Measurements from ENCODE around the gene PTX4. TPM values are rescaled to one million over a fixed set of nuclear protein-coding genes. Genes with fewer than 3 reads are reported as not detected.

The PTX4 gene, protein sequence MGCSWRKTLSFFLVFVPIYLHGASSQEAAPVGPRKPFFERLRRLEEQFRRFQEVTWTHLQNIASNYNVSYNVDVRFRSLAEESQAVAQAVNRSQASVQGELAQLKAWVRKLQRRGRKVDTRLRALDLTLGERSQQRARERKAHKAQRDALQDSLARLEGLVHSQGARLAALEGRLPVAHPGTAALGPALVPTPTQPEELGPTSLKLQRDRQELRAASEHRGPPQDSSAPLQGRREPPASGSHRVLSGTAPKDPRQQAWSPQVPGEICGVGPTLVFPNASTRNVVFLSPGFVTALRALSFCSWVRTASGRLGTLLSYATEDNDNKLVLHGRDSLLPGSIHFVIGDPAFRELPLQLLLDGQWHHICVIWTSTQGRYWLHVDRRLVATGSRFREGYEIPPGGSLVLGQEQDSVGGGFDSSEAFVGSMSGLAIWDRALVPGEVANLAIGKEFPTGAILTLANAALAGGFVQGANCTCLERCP
- total RNA-seq (ENCODE audit: insufficient read depth, low replicate concordance), result not detected

DNA sequence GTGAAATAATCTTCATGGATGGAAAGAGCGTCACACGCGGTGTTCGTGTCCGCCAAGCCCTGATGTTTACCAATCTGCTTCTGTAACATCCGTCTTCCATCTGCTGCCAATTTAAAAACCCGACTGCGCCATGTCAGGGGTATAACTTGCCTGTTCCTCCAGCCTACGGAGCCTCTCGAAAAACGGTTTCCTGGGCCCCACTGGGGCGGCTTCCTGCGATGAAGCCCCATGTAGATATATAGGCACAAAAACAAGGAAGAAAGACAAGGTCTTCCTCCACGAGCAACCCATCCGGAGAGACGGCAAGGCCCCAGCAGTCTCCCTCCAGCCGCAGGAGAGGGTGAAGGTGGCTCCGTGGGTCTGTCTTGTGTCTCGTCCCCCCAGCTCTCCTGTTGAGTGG, at the start of gene PTX4:
TSS of gene PTX4 (minus strand) at position 326 of the 400 bp plus-strand sequence. CDS start at position 291, 35 bp downstream.
- no peak for DNase-seq (ENCODE audit: low spot score)

DNA sequence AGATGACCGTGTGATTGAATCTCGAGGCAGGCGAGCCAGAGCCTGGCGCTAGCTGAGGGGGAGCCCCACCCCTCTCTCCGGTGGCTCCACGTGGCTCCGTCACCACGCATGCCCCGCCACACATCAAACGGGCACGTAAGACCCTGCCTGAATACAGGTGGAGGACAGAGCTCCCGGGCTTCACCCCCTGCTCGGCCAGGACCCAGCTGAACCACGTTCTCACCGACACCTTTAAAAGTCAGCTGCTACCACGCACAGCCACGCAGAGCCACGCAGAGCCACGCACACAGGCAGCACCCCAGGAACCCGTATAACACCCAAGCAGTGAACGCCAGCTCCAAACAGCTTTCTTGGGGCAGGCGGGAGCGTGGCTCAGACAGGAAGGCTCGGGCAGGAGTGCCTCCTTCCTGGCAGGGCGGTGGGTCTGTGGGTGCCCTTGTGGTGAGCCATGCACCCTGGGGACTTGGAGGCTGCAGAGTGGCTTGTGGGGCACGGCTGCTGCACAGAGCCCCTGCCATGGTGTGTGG, 49.1 kb upstream of the PTX4 start:
- DNase-seq (ENCODE audit: low spot score), result no peak

DNA sequence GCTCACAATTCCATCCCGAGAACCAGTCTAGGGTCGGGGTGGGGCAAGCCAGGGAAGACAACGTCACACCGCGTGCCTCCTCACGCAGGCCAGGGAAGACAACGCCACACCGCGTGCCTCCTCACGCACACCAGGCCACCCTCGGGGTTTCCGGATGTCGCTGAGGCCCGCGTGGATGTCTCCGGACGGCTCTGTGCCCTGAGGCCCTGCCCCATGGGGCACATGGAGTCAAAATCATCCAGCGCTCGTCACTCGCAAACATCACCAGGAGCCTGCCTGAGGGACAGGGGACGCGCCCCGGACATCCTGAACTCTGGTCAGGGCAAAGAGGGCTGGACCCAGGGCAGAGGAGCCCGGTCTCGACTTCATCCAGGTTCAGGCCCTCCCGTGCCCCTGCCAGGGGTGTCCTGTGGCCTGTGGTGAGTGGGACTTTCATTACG, 48.4 kb upstream of the PTX4 start:
- no peak for DNase-seq (ENCODE audit: low spot score)

DNA sequence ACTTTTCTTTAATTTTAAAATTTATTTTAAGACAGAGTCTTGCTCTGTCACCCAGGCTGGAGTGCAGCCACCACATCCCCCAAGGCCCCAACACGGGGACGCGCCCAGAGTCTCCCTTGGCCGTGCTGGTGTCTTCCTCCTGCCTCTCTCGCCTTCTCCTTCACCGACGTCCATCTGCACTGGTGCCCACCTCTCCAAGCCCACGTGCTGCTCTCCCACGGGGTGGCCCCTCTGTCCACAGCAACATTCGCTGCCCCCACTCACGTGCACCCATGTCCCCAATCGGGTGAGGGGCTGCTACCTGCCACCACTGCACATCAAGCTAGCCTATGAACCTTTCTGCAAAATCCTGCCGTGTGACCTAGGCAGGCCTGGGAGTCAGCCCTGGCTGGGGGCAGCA, 47.9 kb upstream of the PTX4 start:
- no peak for DNase-seq (ENCODE audit: low spot score)

DNA sequence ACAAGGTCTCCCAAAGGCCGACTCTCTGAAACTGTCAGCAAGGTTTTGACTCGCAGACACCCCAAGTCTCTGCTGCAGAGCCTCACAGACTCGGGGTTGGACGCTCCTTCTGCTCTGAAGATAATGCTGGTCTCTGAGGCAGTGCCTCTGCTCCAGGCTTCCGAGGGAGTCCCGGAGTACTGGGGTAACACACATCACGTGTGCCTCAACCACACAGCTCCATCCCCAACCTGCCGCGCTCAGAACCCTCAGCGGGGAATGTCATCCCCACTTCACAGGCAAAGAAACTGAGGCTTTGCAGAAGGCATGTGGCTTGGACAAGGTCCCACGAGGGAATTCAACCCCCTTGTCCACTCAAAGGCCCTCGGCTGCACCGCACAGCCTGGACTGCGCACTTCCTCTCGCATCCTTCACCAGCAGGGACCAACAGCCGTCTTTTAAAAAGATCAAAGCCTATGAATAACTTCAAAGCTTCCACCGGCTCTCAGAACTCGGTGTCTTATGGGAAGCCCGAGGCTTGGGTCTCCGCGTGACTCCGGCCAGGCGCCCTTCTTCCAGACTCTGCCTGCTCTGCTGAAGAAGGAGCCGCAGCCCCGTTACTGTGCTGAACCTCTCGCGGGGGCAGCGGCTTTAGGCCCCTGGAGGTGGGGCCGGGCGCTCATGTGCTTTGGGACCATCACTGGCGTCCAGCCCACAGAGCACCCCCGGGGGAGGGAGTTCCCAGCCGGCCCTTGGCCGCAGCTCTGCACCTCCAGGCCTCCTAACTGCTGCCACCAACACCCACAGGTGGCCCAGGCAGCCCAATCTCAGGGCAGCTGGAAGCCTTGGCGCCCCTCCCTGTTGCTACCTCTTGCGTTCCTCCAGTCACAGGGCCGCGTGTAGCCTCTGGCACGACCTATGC, 46.9 kb upstream of the PTX4 start:
- no peak for DNase-seq (ENCODE audit: low spot score)

DNA sequence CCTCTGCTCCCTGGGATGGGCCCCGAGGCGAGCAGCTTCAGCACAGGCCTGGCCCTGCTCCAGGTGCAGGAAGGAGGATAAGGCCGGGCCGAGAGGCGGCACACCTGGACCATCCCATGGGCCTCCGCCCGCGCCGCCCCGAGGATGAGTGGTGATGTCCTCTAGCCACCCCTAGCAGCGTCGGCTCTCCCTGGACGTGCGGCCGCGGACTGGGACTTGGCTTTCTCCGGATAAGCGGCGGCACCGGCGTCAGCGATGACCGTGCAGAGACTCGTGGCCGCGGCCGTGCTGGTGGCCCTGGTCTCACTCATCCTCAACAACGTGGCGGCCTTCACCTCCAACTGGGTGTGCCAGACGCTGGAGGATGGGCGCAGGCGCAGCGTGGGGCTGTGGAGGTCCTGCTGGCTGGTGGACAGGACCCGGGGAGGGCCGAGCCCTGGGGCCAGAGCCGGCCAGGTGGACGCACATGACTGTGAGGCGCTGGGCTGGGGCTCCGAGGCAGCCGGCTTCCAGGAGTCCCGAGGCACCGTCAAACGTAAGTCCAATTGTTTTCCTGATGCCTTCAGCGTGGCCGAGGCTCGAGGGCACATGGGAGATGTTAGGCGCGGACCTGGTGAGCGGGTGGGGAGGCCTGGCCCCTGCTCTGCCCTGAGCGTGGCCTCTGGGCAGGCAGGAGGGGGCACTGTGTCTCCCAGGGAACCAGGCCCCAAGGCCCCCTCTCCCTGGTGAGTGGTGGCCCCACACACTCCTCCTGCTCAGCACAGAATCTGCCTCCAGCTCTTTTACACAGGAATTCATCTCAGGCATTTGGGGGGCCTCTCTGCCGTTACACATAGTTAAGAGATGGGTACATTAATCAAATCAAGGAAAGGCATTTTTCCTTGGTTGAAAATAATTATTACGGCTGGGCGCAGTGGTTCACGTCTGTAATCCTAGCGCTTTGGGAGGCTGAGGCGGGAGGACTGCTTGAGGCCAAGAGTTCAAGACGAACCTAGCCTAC, 45.6 kb upstream of the PTX4 start:
- DNase-seq (ENCODE audit: low spot score), result peak; percentile 49

DNA sequence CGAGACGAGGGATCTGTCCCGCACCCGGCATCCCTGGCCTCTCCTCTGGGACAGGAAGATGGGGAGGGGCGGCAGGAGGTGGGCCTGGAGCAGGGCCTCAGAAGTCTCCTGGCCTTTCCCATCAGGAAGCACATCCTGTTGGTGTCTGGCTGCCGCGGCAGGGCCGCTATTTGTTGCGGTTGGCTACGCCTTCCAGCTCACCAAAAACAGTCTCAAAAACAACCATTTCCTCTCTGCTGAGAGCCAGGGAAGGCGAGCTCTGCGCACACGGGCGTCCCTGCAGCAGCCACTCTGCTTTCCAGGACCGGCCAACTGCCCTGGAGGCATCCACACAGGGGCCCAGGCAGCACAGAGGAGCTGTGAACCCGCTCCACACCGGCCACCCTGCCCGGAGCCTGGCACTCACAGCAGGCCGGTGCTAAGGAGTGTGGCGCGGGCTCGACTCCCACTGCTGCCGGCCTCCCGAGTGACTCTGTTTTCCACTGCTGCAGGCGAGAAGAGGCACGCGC, 44.8 kb upstream of the PTX4 start, which contains the start of gene TMEM204:
TSS of gene TMEM204 (plus strand) at position 224 of the 509 bp plus-strand sequence. CDS start 610 bp downstream, outside the sequence.
- DNase-seq (ENCODE audit: low spot score), result peak; percentile 74

DNA sequence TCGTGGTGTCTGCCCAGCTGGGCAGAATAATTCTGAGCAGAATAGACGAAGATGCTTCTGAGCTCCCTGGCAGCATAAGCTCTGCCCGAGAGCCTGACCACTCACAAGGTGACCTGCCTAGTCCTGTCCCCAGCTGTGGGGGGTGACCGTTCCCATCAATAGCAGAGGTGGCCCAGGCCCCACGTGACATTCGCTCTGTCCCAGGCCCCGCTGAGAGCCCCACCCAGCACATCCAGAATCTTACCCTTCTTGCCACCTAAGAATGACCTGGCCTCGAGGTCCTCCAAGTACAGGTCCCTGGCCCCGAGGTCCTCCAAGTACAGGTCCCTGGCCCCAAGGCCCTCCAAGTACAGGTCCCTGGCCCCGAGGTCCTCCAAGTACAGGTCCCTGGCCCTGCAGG, 44.0 kb upstream of the PTX4 start:
- no peak for DNase-seq (ENCODE audit: low spot score)

DNA sequence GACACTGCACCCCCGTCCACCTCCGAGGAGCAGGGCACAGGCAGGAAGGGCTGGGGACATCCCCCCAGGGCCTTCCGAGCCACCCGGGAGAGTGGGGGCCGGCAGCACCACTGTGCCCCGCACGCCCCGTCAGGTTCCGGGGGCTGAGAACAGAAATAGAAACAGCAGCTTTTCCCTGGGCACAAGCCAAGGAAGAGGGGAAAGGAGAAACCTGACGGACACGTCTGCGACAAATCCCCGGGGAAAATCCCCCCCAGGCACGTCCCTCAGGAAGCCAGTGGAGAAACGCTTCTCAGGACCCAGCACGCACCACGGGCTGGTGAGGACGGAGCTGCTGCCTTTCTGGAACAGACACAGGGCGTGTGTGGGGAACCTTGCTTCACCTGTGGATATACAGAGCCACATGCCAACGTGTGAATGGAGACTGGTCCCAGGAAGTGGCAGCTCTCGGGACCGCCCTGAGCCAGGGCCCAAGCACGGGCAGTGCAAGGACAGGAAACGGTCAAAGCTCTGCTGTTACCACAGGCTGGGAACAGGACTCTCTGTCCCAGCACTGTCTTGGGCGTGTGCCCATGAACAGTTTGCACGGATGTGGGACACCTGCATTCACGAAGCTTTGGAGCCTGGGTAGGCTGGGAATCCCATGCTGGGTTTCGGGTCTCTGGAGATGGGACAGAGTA, 43.5 kb upstream of the PTX4 start:
- no peak for DNase-seq (ENCODE audit: low spot score)

DNA sequence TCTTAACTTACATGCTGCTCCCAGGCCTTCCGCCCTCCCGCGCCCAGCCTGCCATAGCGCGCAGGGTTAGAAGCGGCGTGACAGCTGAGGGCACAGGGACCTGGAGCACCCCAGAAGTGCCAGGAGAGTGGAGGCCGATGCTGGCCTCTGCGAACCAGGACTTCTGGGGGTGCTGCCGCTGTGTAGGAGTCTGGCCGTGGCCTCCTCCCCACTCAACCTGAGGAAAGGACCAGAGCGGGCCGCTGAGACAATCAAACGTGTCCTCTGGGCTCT, 42.8 kb upstream of the PTX4 start:
- DNase-seq (ENCODE audit: low spot score), result no peak

DNA sequence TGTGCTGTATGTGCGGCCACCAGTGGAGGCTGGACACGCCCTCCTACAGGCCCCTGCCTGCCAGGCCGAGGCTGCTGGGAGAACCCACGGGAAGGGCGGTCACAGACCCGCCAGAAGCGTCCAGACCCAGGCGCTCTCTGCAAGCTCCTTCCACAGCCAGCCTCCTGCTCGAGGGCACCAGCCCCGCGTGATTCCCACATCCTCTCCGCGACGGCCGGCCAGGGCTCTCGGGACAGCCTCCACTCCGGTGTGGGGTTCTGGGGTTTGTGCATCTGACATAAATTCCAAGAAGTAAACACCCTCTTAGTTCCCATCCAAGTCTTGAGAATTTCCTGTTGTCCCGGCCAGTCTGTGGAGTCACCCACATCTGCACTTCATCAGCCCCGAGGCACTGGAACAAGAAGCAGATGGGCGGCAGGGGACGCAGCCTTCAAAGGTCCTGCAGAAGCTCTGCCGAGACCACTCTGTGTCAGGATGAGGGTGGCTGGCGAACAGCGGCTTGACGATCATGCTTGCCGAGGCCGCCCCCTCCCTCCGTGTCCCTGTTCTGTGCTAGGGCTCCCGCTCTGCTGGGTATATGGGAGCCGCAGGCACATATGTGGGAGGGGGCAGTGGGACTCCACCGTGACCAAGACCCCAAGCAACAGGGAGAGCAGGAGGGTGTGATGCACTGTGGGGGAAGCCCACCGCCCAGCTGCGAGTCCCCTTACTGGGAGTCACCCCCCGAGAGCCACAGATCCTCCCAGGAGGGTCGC, 42.3 kb upstream of the PTX4 start:
- DNase-seq (ENCODE audit: low spot score), result peak; percentile 89

DNA sequence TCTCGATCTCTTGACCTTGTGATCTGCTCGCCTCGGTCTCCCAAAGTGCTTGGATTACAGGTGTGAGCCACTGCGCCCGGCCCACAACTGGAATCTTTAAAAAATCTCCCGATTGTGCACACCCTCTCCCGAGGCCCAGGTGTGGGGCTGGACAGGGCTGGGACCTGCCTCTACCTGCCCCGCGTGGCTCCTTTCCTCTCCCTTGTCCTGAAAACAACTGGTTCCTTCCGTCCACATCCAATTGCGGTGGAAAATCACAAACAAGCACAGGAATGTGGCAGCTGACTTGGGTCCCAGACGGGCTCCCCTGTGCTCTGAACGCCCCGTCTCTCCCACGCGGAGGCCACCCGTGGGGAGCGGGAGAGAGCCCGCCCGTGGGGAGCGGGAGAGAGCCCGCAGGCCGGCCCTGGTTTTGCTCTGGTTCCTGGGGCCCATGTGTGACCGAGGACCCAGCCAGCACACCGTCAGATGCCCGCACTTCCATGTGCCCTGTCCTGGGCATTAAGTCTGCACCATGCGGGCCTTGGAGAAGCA, 41.7 kb upstream of the PTX4 start:
- DNase-seq (ENCODE audit: low spot score), result no peak

DNA sequence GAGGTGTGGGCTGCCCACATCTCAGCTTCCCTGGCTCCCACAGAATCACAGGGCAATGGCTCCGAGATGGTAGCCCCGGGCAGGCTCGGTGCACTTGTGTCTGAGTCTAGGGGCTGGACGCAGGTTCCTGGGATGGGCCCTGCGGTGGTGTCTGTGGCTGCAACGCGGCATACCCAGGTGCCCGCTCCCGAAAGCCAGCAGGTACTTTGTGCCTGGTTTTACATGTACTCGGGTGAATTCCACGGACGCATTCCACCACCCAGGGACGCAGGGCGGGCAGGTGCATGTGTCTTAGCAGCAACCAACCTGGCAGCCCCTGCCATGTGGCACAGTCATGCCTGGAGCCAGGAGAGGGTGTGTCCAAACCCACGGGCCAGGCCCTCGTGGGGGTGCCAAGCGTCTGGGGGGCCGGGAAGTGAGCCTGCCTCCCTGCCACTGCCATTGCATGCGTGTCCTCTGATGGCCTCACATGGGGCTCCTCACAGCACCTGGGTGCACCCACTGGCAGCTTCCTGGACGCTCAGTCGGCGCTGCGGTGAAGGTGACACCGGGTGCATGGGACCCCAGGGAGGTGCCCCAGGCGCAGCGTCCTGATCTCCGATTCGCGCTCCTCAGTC, 40.3 kb upstream of the PTX4 start:
- DNase-seq (ENCODE audit: low spot score), result no peak

DNA sequence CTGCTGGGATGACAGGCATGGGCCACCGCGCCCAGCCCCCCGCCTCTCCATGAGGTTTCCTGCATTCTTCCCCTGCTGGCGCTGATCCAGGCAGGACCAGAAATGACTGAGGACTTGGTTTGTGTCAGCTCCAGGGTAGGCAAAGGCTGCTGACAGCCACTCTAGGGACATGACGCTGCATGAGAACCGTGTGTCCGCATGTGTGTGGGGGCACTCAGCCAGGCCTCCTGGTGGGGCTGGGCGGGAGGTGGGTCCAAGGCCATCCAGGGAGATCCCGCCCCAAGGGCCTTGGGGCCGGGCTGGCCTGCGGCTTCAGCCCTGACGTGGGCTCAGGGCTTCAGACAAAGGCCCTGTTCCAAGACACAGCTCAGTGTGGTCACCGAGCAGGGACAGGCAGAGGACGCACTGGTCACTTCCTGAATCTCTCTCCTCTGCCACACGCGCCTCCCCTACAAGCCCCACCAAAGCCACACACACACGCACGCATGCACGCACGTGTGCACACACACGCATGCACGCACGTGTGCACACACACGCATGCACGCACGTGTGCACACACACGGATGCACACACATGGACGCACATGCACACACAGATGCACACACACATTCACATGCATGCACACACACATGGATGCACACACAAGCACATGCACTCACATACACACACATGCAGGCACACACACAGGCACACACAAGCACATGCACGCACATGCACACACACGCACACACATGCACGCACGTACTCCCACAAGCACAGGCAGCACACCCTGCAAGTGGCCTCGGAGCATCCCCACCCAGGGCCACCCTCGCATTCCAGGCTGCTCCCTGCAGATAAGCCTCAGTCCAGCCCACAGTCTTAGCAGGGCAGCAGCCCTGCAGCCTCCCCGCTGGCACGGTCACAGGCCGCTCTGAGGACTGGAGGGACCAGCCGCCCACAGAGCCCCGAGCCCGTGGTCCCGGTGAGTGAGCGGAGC, 39.4 kb upstream of the PTX4 start:
- DNase-seq (ENCODE audit: low spot score), result peak; percentile 76

DNA sequence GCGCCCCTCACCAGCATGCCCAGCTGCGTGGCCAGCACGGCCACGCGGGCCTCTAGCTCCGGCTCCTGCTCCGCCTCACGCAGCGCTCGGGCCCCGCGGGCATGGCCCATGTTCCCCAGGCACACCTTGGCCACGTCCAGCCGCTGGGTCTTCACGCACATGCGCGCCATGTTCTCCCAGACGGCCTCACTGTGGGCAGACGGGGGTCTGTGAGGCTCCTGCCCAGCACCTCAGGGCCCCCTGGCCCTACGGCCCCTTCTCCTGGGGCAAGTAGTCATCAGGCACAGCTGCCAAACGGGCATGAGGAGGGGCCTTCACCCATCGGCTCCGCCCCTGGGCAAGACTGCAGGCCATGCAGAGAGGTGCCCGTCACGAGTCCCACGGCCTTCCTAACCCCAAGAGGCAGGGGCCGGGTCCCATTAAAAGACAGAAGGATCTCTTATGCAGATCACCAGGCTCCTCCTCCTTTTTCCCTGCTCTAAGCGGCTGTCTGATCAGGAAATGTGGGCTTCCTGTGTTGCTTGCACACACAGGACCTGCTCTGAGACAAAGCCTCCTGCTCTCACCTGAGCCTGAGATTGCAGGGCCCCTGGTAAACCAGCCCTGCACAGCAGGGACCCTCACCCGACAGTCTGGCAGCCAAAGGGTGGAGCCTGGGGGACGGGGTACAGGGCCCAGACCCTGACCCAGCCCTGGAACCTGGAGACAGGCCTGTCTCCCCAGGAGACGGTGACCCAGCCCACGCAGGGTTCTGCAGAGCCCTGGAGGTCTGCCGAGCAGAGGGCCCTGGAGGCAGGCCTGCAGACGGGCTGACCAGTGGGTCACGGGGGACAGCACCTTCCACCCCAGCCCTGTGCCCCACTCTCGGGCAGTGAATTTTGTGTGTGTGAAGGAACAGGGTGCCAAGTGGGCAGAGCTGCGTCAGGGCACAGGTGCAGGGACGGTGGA, 38.1 kb upstream of the PTX4 start:
- no peak for DNase-seq (ENCODE audit: low spot score)

DNA sequence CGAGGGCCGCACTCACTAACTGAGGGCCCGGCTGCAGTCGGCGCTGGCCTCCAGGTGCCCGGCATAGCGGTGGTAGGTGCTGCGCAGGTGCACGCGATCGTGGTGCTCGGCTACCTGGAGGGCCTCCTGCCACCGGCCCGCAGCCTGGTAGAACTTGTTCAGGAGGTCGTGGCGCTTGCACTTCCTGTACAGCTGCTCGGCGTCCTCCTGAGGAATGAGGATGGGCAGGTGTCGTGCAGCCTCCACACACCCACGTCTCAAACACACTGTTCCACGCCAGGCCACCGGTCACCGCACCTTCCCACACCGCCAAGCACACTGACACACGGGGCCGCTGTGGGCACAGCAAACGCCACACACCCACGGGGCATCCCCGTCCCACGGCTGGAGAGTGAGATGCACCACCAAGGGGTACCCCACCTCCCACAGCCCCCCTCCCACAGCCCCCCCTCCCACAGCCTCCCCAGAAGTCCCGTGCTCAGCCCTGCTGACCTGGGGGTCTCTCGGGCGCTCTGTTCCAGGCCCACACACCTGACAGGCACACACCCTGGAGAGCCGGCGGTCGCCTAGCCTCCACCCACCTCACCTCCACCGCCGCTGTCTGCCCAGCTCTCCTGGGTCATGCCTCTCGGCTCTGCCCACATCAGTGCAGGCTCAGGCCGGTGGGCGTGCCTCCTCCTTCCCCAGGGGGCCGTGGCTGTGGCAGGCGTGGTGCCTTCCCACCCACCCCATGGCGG, 37.3 kb upstream of the PTX4 start:
- DNase-seq (ENCODE audit: low spot score), result no peak

All from umbilical cord (tissue), 2 donors.